ENCODE results near the gene NUP214. TPM values are rescaled to one million over a fixed set of nuclear protein-coding genes. Genes with fewer than 3 reads are reported as not detected.

NUP214 gene
- total and polyA plus RNA-seq, 2 of the 8 experiments (the other 6 are each of a cell fraction or from before 2014, with no cell fraction given): 28.6 to 50.2 TPM

DNA sequence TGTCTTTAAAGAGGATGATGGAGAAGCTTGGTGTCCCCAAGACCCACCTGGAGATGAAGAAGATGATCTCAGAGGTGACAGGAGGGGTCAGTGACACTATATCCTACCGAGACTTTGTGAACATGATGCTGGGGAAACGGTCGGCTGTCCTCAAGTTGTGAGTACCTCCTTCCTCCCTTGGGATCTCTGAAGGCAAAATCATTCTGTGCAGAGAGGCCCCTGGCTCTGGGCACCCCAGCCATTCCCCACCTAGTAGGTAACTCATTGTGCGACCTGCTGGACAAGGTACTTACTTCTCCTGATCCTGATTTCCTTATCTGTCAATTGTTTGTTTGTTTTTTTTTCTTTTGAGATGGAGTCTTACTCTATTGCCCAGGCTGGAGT lies 7.6 kb upstream of the NUP214 start:
- Histone ChIP-seq H3K36me3 (ENCODE audit: control insufficient read depth in 2 of 4, insufficient read depth in 4 of 4, low read length in 3 of 4) (peaks cover 19 to 63% (median 48%) of the 10 kb centered on the region in 4 experiments; a peak in 7 of 8 replicates), H2BK20ac (ENCODE audit: low read length) (no peak overlapping the region), H3K23ac (ENCODE audit: insufficient read length) (no peak overlapping the region), H3K4me2 (ENCODE audit: insufficient read depth in 1 of 2, low read depth in 2 of 2, low read length in 2 of 2) (no peak overlapping the region), H3K23me2 (ENCODE audit: low read depth, low read length) (no peaks in the 10 kb centered on the region), H2BK120ac (replicated peaks; ENCODE audit: low read depth, low read length) (no peak overlapping the region), H3K4me3 (ENCODE audit: extremely low read depth in 1 of 4, insufficient read depth in 2 of 4, low read depth in 3 of 4, low read length in 4 of 4) (no peak overlapping the region), H3K4ac (replicated peaks; ENCODE audit: insufficient read length, low read depth, low read length) (no peak overlapping the region), H3K27me3 (replicated peaks in 1 of 4; ENCODE audit: control insufficient read depth in 3 of 4, extremely low read depth in 1 of 4, insufficient read depth in 3 of 4, low read length in 3 of 4) (no peaks in the 10 kb centered on the region), H2AFZ (ENCODE audit: low read length) (no peak overlapping the region), H4K8ac (ENCODE audit: extremely low read depth, insufficient read depth, low read length) (no peak overlapping the region), H3K9me3 (ENCODE audit: insufficient read depth in 2 of 2, low read depth in 1 of 2, low read length in 1 of 2) (no peaks in the 10 kb centered on the region), H2AK5ac (ENCODE audit: low read depth, low read length) (no peak overlapping the region), H3K14ac (ENCODE audit: insufficient read length) (no peak overlapping the region), H3K9ac (replicated peaks in 1 of 4; ENCODE audit: extremely low read depth in 1 of 4, low read depth in 3 of 4, low read length in 3 of 4) (no peak overlapping the region), H4K20me1 (replicated peaks in 1 of 2; ENCODE audit: control insufficient read depth in 1 of 2, insufficient read depth in 2 of 2, low read length in 2 of 2) (no peaks in the 10 kb centered on the region), H2BK12ac (ENCODE audit: low read depth, low read length) (no peak overlapping the region), H2BK5ac (ENCODE audit: low read depth, low read length) (no peak overlapping the region), H3K56ac (replicated peaks; ENCODE audit: insufficient read length, low read depth, low read length) (no peak overlapping the region), H3K79me1 (ENCODE audit: low read depth, low read length) (no peaks in the 10 kb centered on the region; the same call in 1 of the 2 replicates), H4K5ac (ENCODE audit: insufficient read length, low read depth, low read length) (no peak overlapping the region), H4K91ac (replicated peaks; ENCODE audit: insufficient read length, low read length) (no peak overlapping the region), H3K27ac (ENCODE audit: low read depth, low read length) (no peak overlapping the region; the same call in 1 of the 2 replicates), H2BK15ac (ENCODE audit: low read length) (no peak overlapping the region), H3K79me2 (ENCODE audit: control insufficient read depth in 1 of 2, insufficient read depth in 2 of 2, low read length in 2 of 2) (no peaks in the 10 kb centered on the region; a peak in 1 of 4 replicates), H3K18ac (ENCODE audit: extremely low read depth, low read length) (no peak overlapping the region), H3K4me1 (replicated peaks in 1 of 4; ENCODE audit: control insufficient read depth in 3 of 4, insufficient read depth in 4 of 4, low read length in 3 of 4) (no peaks in the 10 kb centered on the region)
- FAIRE-seq (no peak), DNase-seq (ENCODE audit: low read depth in 1 of 2, low spot score in 2 of 2) (no peak)
- POLR2A ChIA-PET (ENCODE audit: partially characterized antibody): interaction anchor here (1.3 to 32.4 kb wide), 4 partner anchors 0 to 61 kb away, joined by 3 to 751 read pairs (median 378); partner anchors contain the start of genes AIF1L and NUP214
- CTCF ChIA-PET (ENCODE audit: partially characterized antibody): interaction anchor here (1.0 kb wide), 1 partner anchor 9 kb away, joined by 3 read pairs; no protein-coding TSS in a partner anchor
- WGBS, 2 experiments (ENCODE audit: extremely low coverage in 1 of 2, insufficient coverage in 1 of 2, insufficient read length in 1 of 2, insufficient replicate concordance in 2 of 2, low coverage in 1 of 2, low lambda C conversion rate in 2 of 2, missing lambda C conversion rate in 1 of 2): 83% methylated on average over 4 of the region's 4 CpGs; no CpG with 5 or more reads in 1 of the 2 experiments
- TF ChIP-seq BRCA1 (IDR thresholded peaks at IDR 0.05; ENCODE audit: low read depth, low read length): no peak
- TF ChIP-seq SUZ12 (IDR thresholded peaks at IDR 0.05; ENCODE audit: low read length): no peak
- no peak for TF ChIP-seq ASH2L (IDR thresholded peaks at IDR 0.05; ENCODE audit: low read length)
- no peak for TF ChIP-seq CTBP2 (IDR thresholded peaks at IDR 0.05; ENCODE audit: borderline replicate concordance, insufficient read depth, insufficient read length, low read length)
- no peak for TF ChIP-seq KDM5A (IDR thresholded peaks at IDR 0.05; ENCODE audit: low read length)
- TF ChIP-seq SIRT6 (IDR thresholded peaks at IDR 0.05; ENCODE audit: low read length): no peak
- TF ChIP-seq ATF2 (IDR thresholded peaks at IDR 0.05; ENCODE audit: low read length): no peak
- TF ChIP-seq, protein P1, sequence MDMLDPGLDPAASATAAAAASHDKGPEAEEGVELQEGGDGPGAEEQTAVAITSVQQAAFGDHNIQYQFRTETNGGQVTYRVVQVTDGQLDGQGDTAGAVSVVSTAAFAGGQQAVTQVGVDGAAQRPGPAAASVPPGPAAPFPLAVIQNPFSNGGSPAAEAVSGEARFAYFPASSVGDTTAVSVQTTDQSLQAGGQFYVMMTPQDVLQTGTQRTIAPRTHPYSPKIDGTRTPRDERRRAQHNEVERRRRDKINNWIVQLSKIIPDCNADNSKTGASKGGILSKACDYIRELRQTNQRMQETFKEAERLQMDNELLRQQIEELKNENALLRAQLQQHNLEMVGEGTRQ (IDR thresholded peaks at IDR 0.05; ENCODE audit: low read length): no peak
- TF ChIP-seq SIN3A (conservative IDR thresholded peaks at IDR 0.05 in 1 of 2, IDR thresholded peaks at IDR 0.05 in 1 of 2; ENCODE audit: low read depth in 1 of 2, low read length in 2 of 2): no peak
- TF ChIP-seq NRF1 (IDR thresholded peaks at IDR 0.05; ENCODE audit: low read depth, low read length): no peak
- no peak for TF ChIP-seq EZH2 (IDR thresholded peaks at IDR 0.05; ENCODE audit: low read depth, low read length, severe bottlenecking)

Data from H1 (cell line).